Stomach (tissue), 4 donors: Measurements from ENCODE around the gene MSI2.

Experiments used
- POLR2A ChIP-seq, 4 donors: fragments of 450-650 bp; IDR thresholded peaks; one replicate each; pipeline ENCODE4 v1.6.1; 2016; ENCODE audit warnings: antibody characterized with exemption in 4 of 4, control low read depth in 2 of 4, mild to moderate bottlenecking in 1 of 4, moderate library complexity in 1 of 4
- TF ChIP-seq, protein P1 (sequence below), 7 experiments: fragments of 450-650 bp in 4 of 7; fragments of 200-600 bp in 3 of 7; sonication (generic) in 3 of 7; IDR thresholded peaks; one replicate each; pipeline ENCODE4 v1.5.1; 2016 to 2019; ENCODE audit warnings: antibody characterized with exemption in 7 of 7, control low read depth in 2 of 7, mild to moderate bottlenecking in 1 of 7

DNA sequence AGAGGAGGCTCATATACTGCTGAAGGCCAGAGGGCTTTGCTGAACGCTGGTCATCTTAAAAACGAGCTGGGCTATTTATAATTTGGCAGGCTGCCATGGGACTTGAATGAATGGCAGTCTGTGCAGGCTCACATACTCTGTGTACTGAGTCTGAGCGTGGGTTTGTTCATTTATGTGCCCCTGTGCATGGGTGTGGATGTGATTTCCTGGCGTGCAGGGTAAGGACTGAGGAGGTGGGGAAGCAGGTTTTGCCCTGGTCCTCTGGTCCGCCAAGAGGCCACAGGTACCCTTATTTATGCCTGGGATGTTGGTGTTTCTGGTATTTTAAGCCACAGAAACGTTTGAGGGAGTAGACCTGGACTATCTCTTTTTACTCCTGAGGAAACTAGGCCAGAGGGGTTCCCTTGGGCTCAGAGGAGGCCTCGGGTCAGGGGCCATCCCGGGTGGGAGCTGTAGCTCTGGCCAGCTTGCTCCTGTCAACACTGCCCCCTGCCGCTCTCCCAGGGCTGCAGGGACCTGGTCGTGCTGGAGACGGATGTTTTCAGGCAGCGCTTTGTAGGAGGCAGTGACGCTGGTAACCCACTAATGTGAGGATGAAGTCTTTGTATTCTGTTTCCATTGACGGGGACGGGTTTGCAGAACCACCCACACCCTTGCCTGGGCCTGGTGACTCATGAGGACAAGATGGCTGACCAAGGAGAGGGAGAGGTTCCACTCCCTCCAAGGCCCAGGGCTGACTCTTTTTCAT is 184.4 kb downstream of the MSI2 start:
- TF ChIP-seq, protein P1, sequence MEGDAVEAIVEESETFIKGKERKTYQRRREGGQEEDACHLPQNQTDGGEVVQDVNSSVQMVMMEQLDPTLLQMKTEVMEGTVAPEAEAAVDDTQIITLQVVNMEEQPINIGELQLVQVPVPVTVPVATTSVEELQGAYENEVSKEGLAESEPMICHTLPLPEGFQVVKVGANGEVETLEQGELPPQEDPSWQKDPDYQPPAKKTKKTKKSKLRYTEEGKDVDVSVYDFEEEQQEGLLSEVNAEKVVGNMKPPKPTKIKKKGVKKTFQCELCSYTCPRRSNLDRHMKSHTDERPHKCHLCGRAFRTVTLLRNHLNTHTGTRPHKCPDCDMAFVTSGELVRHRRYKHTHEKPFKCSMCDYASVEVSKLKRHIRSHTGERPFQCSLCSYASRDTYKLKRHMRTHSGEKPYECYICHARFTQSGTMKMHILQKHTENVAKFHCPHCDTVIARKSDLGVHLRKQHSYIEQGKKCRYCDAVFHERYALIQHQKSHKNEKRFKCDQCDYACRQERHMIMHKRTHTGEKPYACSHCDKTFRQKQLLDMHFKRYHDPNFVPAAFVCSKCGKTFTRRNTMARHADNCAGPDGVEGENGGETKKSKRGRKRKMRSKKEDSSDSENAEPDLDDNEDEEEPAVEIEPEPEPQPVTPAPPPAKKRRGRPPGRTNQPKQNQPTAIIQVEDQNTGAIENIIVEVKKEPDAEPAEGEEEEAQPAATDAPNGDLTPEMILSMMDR (IDR thresholded peaks at IDR 0.05): peak in 5 of 7 experiments; percentile 27 to 43 (median 38)
- TF ChIP-seq POLR2A (IDR thresholded peaks at IDR 0.05): no peak
